GM18520 (cell line): ENCODE measurements around the gene PCSK4.
"Not testable (repeated sequence)": the region's sequence is repeated elsewhere in the genome, so short reads cannot be mapped to it uniquely, and the experiment has no call there.

Experiments
- ATAC-seq: cut with Tn5 transposase; IDR thresholded peaks from one replicate; pipeline ENCODE4 v1.9.1; 2021; ENCODE audit not compliant: unreplicated experiment

Gene PCSK4

GRCh38 chr19:1522838-1523237, 32.7 kb upstream of the PCSK4 start:
- ATAC-seq: no peak

- ATAC-seq: no peak
These were observed 31.9 kb upstream of the PCSK4 start for GRCh38 chr19:1522061-1522460.

GRCh38 chr19:1521636-1522035, 31.5 kb upstream of the PCSK4 start:
- no peak for ATAC-seq

- no peak for ATAC-seq
These were observed 30.1 kb upstream of the PCSK4 start for GRCh38 chr19:1520203-1520780.

GRCh38 chr19:1519802-1520201, 29.7 kb upstream of the PCSK4 start:
- not testable (repeated sequence) for ATAC-seq

GRCh38 chr19:1518471-1518870, 28.3 kb upstream of the PCSK4 start:
- no peak for ATAC-seq

- no peak for ATAC-seq
These were observed 26.2 kb upstream of the PCSK4 start for GRCh38 chr19:1516395-1516753.

- no peak for ATAC-seq
These were observed 25.0 kb upstream of the PCSK4 start for GRCh38 chr19:1514986-1515721.

GRCh38 chr19:1514295-1514661, 24.1 kb upstream of the PCSK4 start:
- ATAC-seq: no peak

- no peak for ATAC-seq
These were observed 23.5 kb upstream of the PCSK4 start for GRCh38 chr19:1513499-1514294.

GRCh38 chr19:1512671-1513498, 22.7 kb upstream of the PCSK4 start, which contains the start of gene ADAMTSL5:
Gene ADAMTSL5, minus strand, starts transcription at chr19:1513019. Its CDS starts 2,076 bp downstream, at chr19:1510943.
- no peak for ATAC-seq

GRCh38 chr19:1511318-1512317, 21.5 kb upstream of the PCSK4 start:
- ATAC-seq: no peak

GRCh38 chr19:1510807-1511206, 20.7 kb upstream of the PCSK4 start:
- ATAC-seq: no peak

- no peak for ATAC-seq
These were observed 20.3 kb upstream of the PCSK4 start for GRCh38 chr19:1510442-1510806.

- ATAC-seq: no peak
These were observed 19.7 kb upstream of the PCSK4 start for GRCh38 chr19:1509602-1510441.

- no peak for ATAC-seq
These were observed 18.3 kb upstream of the PCSK4 start for GRCh38 chr19:1508507-1508856.

- no peak for ATAC-seq
These were observed 17.8 kb upstream of the PCSK4 start for GRCh38 chr19:1507763-1508506.

- ATAC-seq: no peak
These were observed 17.1 kb upstream of the PCSK4 start for GRCh38 chr19:1507192-1507660.
